Parathyroid adenoma (tissue), 2 donors: ENCODE data around the gene DDT.

Experiments used
- H2AFZ ChIP-seq: fragments of 300-600 bp; sonication (generic); one replicate; pipeline ENCODE4 v1.7.0; 2017; ENCODE audit warnings: antibody characterized with exemption, mild to moderate bottlenecking
- H3K27ac ChIP-seq: fragments of 300-600 bp; sonication (generic); one replicate; pipeline ENCODE4 v1.7.0; 2017
- H3K27me3 ChIP-seq: fragments of 300-600 bp; sonication (generic); one replicate; pipeline ENCODE4 v1.7.0; 2017; ENCODE audit warnings: low read length; ENCODE audit not compliant: control insufficient read depth, insufficient read depth
- H3K36me3 ChIP-seq: fragments of 300-600 bp; sonication (generic); one replicate; pipeline ENCODE4 v1.7.0; 2017; ENCODE audit warnings: low read length; ENCODE audit not compliant: control insufficient read depth, insufficient read depth
- H3K4me1 ChIP-seq: fragments of 300-600 bp; sonication (generic); one replicate; pipeline ENCODE4 v1.7.0; 2017; ENCODE audit warnings: control low read depth
- H3K4me2 ChIP-seq: fragments of 300-600 bp; sonication (generic); one replicate; pipeline ENCODE4 v1.7.0; 2017; ENCODE audit warnings: low read length
- H3K4me3 ChIP-seq: fragments of 300-600 bp; sonication (generic); one replicate; pipeline ENCODE4 v1.7.0; 2017; ENCODE audit warnings: low read depth, low read length
- H3K79me2 ChIP-seq: fragments of 300-600 bp; sonication (generic); one replicate; pipeline ENCODE4 v1.7.0; 2017; ENCODE audit warnings: control low read depth
- H3K9ac ChIP-seq: fragments of 300-600 bp; sonication (generic); one replicate; pipeline ENCODE4 v1.7.0; 2017; ENCODE audit warnings: mild to moderate bottlenecking
- H3K9me3 ChIP-seq: fragments of 300-600 bp; sonication (generic); one replicate; pipeline ENCODE4 v1.7.0; 2017; ENCODE audit warnings: low read length; ENCODE audit not compliant: control insufficient read depth
- TF ChIP-seq, protein P1 (sequence below): fragments of 300-600 bp; sonication (generic); IDR thresholded peaks from one replicate; pipeline ENCODE4 v1.7.0; 2017; ENCODE audit warnings: antibody characterized with exemption, mild to moderate bottlenecking
- donor health status: primary hyperparathyroidism.

The DDT gene

DNA sequence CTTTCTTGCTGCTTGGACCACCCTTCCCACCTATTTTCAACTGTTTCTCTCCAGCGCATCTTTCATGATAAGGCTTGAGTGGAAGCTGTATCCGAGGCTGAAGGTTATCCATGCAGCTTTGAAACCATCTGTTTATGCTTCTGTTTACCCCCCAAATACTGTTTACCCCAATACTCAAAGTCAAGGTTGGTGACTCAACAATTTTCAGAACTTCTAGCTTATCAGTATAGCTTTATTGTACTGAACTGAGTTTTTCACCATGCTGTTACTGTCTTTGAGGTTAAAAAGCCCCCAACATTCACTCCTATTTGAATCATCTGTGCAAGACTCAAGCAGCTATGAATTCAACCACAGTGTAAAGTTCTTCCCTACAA lies 35.8 kb upstream of the DDT start:
- TF ChIP-seq, protein P1, sequence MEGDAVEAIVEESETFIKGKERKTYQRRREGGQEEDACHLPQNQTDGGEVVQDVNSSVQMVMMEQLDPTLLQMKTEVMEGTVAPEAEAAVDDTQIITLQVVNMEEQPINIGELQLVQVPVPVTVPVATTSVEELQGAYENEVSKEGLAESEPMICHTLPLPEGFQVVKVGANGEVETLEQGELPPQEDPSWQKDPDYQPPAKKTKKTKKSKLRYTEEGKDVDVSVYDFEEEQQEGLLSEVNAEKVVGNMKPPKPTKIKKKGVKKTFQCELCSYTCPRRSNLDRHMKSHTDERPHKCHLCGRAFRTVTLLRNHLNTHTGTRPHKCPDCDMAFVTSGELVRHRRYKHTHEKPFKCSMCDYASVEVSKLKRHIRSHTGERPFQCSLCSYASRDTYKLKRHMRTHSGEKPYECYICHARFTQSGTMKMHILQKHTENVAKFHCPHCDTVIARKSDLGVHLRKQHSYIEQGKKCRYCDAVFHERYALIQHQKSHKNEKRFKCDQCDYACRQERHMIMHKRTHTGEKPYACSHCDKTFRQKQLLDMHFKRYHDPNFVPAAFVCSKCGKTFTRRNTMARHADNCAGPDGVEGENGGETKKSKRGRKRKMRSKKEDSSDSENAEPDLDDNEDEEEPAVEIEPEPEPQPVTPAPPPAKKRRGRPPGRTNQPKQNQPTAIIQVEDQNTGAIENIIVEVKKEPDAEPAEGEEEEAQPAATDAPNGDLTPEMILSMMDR, result no peak
- H3K27me3 ChIP-seq, result no peaks in the 10 kb centered on the region
- H3K9ac ChIP-seq, result no peak overlapping the region
- H3K4me3 ChIP-seq, result no peak overlapping the region
- no peaks in the 10 kb centered on the region for H3K4me1 ChIP-seq
- H3K36me3 ChIP-seq, result no peaks in the 10 kb centered on the region
- no peak overlapping the region for H2AFZ ChIP-seq
- H3K9me3 ChIP-seq, result no peaks in the 10 kb centered on the region
- H3K79me2 ChIP-seq, result peaks cover 4% of the 10 kb centered on the region
- H3K27ac ChIP-seq, result no peak overlapping the region
- no peak overlapping the region for H3K4me2 ChIP-seq

DNA sequence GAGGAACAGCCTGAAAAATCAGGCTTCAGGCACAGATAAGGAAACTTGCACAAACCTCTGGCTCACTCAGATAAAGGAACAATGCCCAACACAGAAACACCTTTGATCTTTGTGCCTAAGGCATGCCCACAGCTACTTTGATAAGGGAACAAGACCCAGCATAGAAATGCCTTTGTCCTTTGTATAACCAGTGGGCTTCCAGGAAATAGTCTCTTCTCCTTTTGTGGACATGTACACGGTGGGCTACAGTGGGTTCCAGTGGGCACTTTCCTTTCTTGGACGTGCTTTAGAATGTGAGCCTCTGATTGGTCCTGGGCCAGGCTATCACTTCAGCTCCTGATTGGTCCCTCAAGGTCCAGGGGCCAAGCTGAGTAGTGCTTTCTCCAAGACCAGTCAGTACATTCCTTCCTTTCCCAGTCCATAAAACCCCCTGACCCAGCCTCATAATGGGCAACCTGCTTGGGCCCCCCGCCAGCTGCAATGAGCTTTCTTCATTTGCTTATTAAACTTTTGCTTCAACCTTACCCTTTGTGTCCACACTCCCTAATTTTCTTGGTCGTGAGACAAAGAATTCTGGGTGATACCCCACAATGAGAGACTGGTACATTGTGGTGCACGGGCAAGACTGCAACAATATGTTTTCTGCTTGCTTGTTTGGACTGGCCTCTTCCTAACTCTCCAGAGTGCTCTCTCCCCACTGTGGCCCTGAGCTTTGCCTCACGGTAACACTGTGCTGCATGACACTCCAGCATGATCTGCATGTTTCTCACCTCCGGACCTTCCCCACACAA lies 35.2 kb upstream of the DDT start:
- no peaks in the 10 kb centered on the region for H3K9me3 ChIP-seq
- no peak overlapping the region for H2AFZ ChIP-seq
- TF ChIP-seq, protein P1, result no peak
- no peak overlapping the region for H3K27ac ChIP-seq
- H3K36me3 ChIP-seq, result no peaks in the 10 kb centered on the region
- peaks cover 4% of the 10 kb centered on the region for H3K79me2 ChIP-seq
- no peak overlapping the region for H3K4me3 ChIP-seq
- no peaks in the 10 kb centered on the region for H3K4me1 ChIP-seq
- no peaks in the 10 kb centered on the region for H3K27me3 ChIP-seq
- no peak overlapping the region for H3K9ac ChIP-seq
- H3K4me2 ChIP-seq, result no peak overlapping the region

DNA sequence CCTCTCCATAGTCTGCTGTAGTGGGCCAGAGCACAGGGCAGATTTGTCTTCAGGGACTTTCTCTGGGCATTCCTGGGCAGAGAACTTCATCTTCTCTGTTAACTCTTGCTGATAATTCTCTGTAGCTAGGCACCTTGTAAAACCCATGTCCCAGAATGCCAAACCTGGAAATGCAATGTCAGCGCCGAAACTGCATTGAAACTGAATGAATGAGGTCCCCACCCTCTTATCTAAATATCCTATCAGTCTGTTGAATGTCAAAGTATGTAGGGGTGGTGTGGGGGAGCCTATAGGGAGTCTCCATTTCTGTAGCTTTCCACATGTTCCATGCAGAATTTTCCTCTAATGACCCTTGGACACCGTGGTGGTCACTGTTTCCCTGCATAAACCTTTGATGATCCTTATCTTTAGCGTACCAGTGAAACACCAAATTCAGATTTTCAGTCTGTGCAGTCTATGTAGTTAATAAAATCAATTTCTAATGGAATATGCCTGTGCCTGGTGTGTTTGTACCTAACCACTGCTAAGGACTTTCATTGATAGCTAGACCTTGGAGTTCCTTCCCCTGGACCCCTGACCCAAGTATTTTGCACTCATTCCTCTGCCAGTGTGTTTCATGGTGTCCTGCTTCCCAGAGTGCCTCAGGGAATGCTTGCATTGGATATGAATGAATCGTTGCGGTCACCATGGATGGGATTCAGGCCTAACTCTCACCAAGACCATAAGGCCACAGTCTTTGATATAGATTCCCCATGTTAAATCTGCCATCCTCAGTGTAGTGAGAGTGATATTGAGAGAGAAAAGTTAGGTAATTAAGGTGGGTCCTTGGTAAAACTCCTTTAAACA lies 34.4 kb upstream of the DDT start:
- Histone ChIP-seq H3K9me3 (no peaks in the 10 kb centered on the region), H3K79me2 (peaks cover 4% of the 10 kb centered on the region), H3K4me2 (no peak overlapping the region), H3K4me3 (no peak overlapping the region), H3K4me1 (no peaks in the 10 kb centered on the region), H3K27ac (no peak overlapping the region), H3K27me3 (no peaks in the 10 kb centered on the region), H2AFZ (no peak overlapping the region), H3K9ac (no peak overlapping the region), H3K36me3 (no peaks in the 10 kb centered on the region)
- TF ChIP-seq, protein P1, result no peak

DNA sequence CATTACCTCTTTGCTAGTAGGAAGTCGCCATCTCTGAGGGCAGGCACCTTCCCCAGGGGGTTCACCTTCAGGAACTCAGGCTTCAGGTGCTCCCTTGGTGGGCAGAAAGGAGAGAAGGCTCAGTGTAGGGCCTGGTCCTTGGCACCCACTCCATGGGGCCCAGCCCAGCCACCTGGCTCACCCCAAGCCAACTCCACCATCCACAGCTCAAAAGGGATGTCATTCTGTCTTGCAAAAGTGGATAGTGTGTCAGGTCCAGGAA lies 33.7 kb upstream of the DDT start:
- Histone ChIP-seq H2AFZ (no peak overlapping the region), H3K27ac (no peak overlapping the region), H3K79me2 (peaks cover 4% of the 10 kb centered on the region)

More for the DNA sequence above, 33.7 kb upstream of the DDT start:
- Histone ChIP-seq H3K9ac (no peak overlapping the region), H3K4me1 (no peaks in the 10 kb centered on the region), H3K27me3 (no peaks in the 10 kb centered on the region), H3K4me2 (no peak overlapping the region), H3K4me3 (no peak overlapping the region), H3K9me3 (no peaks in the 10 kb centered on the region), H3K36me3 (no peaks in the 10 kb centered on the region)
- TF ChIP-seq, protein P1, result no peak
